ENCODE measurements around the gene SCRN2. TPM values are rescaled to one million over a fixed set of nuclear protein-coding genes. Genes with fewer than 3 reads are reported as not detected.

Gene SCRN2
- total RNA-seq: 10 to 100 TPM; 28.1 to 33.8 TPM

GRCh38 chr17:47840742-47841487 is at the start of gene SCRN2:
SCRN2 (minus strand) TSS chr17:47841273; CDS start chr17:47840843, 430 bp downstream.
- DNase-seq (peak; percentile 93), ATAC-seq (peak; percentile 94)
- H3K36me3 Mint-ChIP-seq: no peaks in the 10 kb centered on the region
- no peaks in the 10 kb centered on the region for H3K9me3 Mint-ChIP-seq (ENCODE audit: low read depth)
- CTCF ChIA-PET: interaction anchor here (0.6 to 14.0 kb wide), 31 partner anchors 9 to 290 kb away, joined by 3 to 365 read pairs (median 4); partner anchors contain the start of genes CDK5RAP3, LRRC46, MRPL10 and OSBPL7
- H3K4me1 Mint-ChIP-seq: peaks cover 34% of the 10 kb centered on the region
- peak within 1 kb of the TSS; percentile 89 for H3K27ac Mint-ChIP-seq
- peak within 1 kb of the TSS; percentile 96 for H3K4me3 Mint-ChIP-seq
- peaks cover 20% of the 10 kb centered on the region for H3K27me3 Mint-ChIP-seq

GRCh38 chr17:47889734-47890529 is 48.9 kb upstream of the SCRN2 start:
- Mint-ChIP-seq H3K9me3 (ENCODE audit: low read depth) (no peaks in the 10 kb centered on the region), H3K27me3 (no peaks in the 10 kb centered on the region), H3K36me3 (no peaks in the 10 kb centered on the region), H3K4me3 (no peak overlapping the region), H3K27ac (no peak overlapping the region), H3K4me1 (peaks cover 22% of the 10 kb centered on the region)
- ATAC-seq (peak; percentile 99), DNase-seq (peak; percentile 93)
- CTCF ChIA-PET: interaction anchor here (0.6 to 8.7 kb wide), 38 partner anchors 9 to 225 kb away, joined by 3 to 365 read pairs (median 4); partner anchors contain the start of genes CDK5RAP3, OSBPL7, PRR15L and SCRN2

GRCh38 chr17:47888293-47888692 is 47.2 kb upstream of the SCRN2 start:
- no peaks in the 10 kb centered on the region for H3K36me3 Mint-ChIP-seq
- DNase-seq (no peak), ATAC-seq (no peak)
- H3K27ac Mint-ChIP-seq: no peak overlapping the region
- no peaks in the 10 kb centered on the region for H3K9me3 Mint-ChIP-seq (ENCODE audit: low read depth)
- H3K4me1 Mint-ChIP-seq: peaks cover 9% of the 10 kb centered on the region
- CTCF ChIA-PET: interaction anchor here (3.7 to 8.7 kb wide), 2 partner anchors 42 to 51 kb away, joined by 20 to 365 read pairs; partner anchors contain the start of genes SCRN2 and SP6
- H3K4me3 Mint-ChIP-seq: no peak overlapping the region
- H3K27me3 Mint-ChIP-seq: no peaks in the 10 kb centered on the region

- ATAC-seq (no peak), DNase-seq (no peak)
- H3K27ac Mint-ChIP-seq: no peak overlapping the region
- H3K36me3 Mint-ChIP-seq: no peaks in the 10 kb centered on the region
- no peak overlapping the region for H3K4me3 Mint-ChIP-seq
- peaks cover 7% of the 10 kb centered on the region for H3K27me3 Mint-ChIP-seq
- peaks cover 4% of the 10 kb centered on the region for H3K4me1 Mint-ChIP-seq
- CTCF ChIA-PET: interaction anchor here (0.7 to 7.4 kb wide), 5 partner anchors 16 to 47 kb away, joined by 3 to 63 read pairs (median 3); partner anchors contain the start of genes SCRN2 and SP6
- no peaks in the 10 kb centered on the region for H3K9me3 Mint-ChIP-seq (ENCODE audit: low read depth)
Measured at GRCh38 chr17:47884905-47885730, 44.0 kb upstream of the SCRN2 start.

- H3K4me1 Mint-ChIP-seq: peaks cover 2% of the 10 kb centered on the region
- no peaks in the 10 kb centered on the region for H3K9me3 Mint-ChIP-seq (ENCODE audit: low read depth)
- CTCF ChIA-PET: interaction anchor here (0.5 to 7.4 kb wide), 4 partner anchors 15 to 244 kb away, joined by 3 to 63 read pairs (median 4); partner anchors contain the start of gene SCRN2
- H3K4me3 Mint-ChIP-seq: no peak overlapping the region
- DNase-seq: no peak
- no peaks in the 10 kb centered on the region for H3K36me3 Mint-ChIP-seq
- H3K27ac Mint-ChIP-seq: no peak overlapping the region
- no peak for ATAC-seq
- H3K27me3 Mint-ChIP-seq: peaks cover 9% of the 10 kb centered on the region
Measured at GRCh38 chr17:47884427-47884740, 43.3 kb upstream of the SCRN2 start.

- Mint-ChIP-seq H3K36me3 (no peaks in the 10 kb centered on the region), H3K9me3 (ENCODE audit: low read depth) (no peaks in the 10 kb centered on the region), H3K4me1 (peaks cover 7% of the 10 kb centered on the region), H3K27me3 (peaks cover 14% of the 10 kb centered on the region), H3K27ac (no peak overlapping the region), H3K4me3 (no peak overlapping the region)
- CTCF ChIA-PET: interaction anchor here (0.5 to 7.4 kb wide), 6 partner anchors 15 to 245 kb away, joined by 3 to 63 read pairs (median 4); partner anchors contain the start of gene SCRN2
- no peak for DNase-seq
- no peak for ATAC-seq
Measured at GRCh38 chr17:47883589-47884426, 42.7 kb upstream of the SCRN2 start.

GRCh38 chr17:47882695-47883588 is 41.9 kb upstream of the SCRN2 start:
- ATAC-seq (no peak), DNase-seq (no peak)
- Mint-ChIP-seq H3K36me3 (no peaks in the 10 kb centered on the region), H3K4me1 (peaks cover 7% of the 10 kb centered on the region), H3K27me3 (peaks cover 20% of the 10 kb centered on the region), H3K27ac (no peak overlapping the region), H3K9me3 (ENCODE audit: low read depth) (no peaks in the 10 kb centered on the region), H3K4me3 (no peak overlapping the region)
- CTCF ChIA-PET: interaction anchor here (0.8 to 7.4 kb wide), 6 partner anchors 9 to 135 kb away, joined by 3 to 63 read pairs (median 4); partner anchors contain the start of genes CDK5RAP3 and SCRN2

GRCh38 chr17:47882247-47882646 is 41.2 kb upstream of the SCRN2 start:
- Mint-ChIP-seq H3K27ac (no peak overlapping the region), H3K4me1 (peaks cover 7% of the 10 kb centered on the region), H3K4me3 (no peak overlapping the region), H3K9me3 (ENCODE audit: low read depth) (no peaks in the 10 kb centered on the region), H3K36me3 (no peaks in the 10 kb centered on the region), H3K27me3 (peaks cover 23% of the 10 kb centered on the region)
- no peak for DNase-seq
- CTCF ChIA-PET: interaction anchor here (0.8 to 7.4 kb wide), 7 partner anchors 7 to 88 kb away, joined by 3 to 63 read pairs (median 5); partner anchors contain the start of genes CDK5RAP3, SCRN2 and SP2
- ATAC-seq: no peak

GRCh38 chr17:47879776-47880454 is 38.8 kb upstream of the SCRN2 start:
- no peaks in the 10 kb centered on the region for H3K36me3 Mint-ChIP-seq
- no peak overlapping the region for H3K27ac Mint-ChIP-seq
- DNase-seq (no peak), ATAC-seq (no peak)
- H3K4me1 Mint-ChIP-seq: peaks cover 7% of the 10 kb centered on the region
- H3K9me3 Mint-ChIP-seq (ENCODE audit: low read depth): no peaks in the 10 kb centered on the region
- CTCF ChIA-PET: interaction anchor here (1.2 to 7.4 kb wide), 4 partner anchors 10 to 37 kb away, joined by 7 to 63 read pairs (median 10); partner anchors contain the start of gene SCRN2
- peaks cover 34% of the 10 kb centered on the region for H3K27me3 Mint-ChIP-seq
- H3K4me3 Mint-ChIP-seq: no peak overlapping the region

GRCh38 chr17:47879028-47879585 is 38.0 kb upstream of the SCRN2 start:
- Mint-ChIP-seq H3K9me3 (ENCODE audit: low read depth) (no peaks in the 10 kb centered on the region), H3K36me3 (no peaks in the 10 kb centered on the region), H3K27ac (no peak overlapping the region), H3K4me1 (peaks cover 7% of the 10 kb centered on the region), H3K4me3 (no peak overlapping the region), H3K27me3 (peaks cover 39% of the 10 kb centered on the region)
- CTCF ChIA-PET: interaction anchor here (1.2 to 3.2 kb wide), 3 partner anchors 10 to 36 kb away, joined by 7 to 12 read pairs (median 8); no protein-coding TSS in a partner anchor
- DNase-seq (no peak), ATAC-seq (no peak)
